WI38 (cell line): Measurements from ENCODE around the gene VIM.

ENCODE experiments used
- H3K4me3 ChIP-seq: 2 replicates; pipeline ENCODE4 v1.5.1; 2011; ENCODE audit warnings: low read depth, mild to moderate bottlenecking, control low read depth, low read length
- TF ChIP-seq, protein P1 (sequence below): IDR thresholded peaks from 2 replicates; pipeline ENCODE4 v1.5.1; 2012; ENCODE audit warnings: low read depth, mild to moderate bottlenecking, control low read depth, low read length

VIM gene

GRCh38 chr10:17200912-17201793 is 26.9 kb upstream of the VIM start, which contains the start of gene TRDMT1:
Gene TRDMT1, minus strand, starts transcription at chr10:17201672. Its CDS starts 38 bp downstream, at chr10:17201634.
- peak within 1 kb of the TSS; percentile 67 for H3K4me3 ChIP-seq
- TF ChIP-seq, protein P1, sequence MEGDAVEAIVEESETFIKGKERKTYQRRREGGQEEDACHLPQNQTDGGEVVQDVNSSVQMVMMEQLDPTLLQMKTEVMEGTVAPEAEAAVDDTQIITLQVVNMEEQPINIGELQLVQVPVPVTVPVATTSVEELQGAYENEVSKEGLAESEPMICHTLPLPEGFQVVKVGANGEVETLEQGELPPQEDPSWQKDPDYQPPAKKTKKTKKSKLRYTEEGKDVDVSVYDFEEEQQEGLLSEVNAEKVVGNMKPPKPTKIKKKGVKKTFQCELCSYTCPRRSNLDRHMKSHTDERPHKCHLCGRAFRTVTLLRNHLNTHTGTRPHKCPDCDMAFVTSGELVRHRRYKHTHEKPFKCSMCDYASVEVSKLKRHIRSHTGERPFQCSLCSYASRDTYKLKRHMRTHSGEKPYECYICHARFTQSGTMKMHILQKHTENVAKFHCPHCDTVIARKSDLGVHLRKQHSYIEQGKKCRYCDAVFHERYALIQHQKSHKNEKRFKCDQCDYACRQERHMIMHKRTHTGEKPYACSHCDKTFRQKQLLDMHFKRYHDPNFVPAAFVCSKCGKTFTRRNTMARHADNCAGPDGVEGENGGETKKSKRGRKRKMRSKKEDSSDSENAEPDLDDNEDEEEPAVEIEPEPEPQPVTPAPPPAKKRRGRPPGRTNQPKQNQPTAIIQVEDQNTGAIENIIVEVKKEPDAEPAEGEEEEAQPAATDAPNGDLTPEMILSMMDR: no peak

GRCh38 chr10:17201794-17202116 is 26.3 kb upstream of the VIM start:
- TF ChIP-seq, protein P1: no peak
- H3K4me3 ChIP-seq: peak overlapping the region; percentile 67

DNA sequence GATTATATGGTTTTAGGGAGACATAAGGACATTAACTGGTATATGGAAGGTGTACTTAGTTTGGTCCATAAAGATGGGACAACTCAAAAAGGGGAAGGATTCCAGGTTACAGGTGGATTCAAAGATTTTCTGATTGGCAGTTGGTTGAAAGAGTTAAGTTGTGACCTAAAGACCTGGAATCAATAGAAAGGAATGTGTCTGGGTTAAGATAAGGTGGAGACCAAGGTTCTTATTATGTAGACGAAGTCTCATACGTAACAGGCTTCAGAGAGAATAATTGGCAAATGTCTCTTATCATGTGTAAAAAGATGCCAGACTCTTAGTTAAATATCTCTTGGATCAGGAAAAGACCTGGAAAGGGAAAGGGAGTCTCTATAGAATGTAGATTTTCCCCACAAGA is 25.5 kb upstream of the VIM start:
- H3K4me3 ChIP-seq: no peak overlapping the region
- TF ChIP-seq, protein P1: no peak

DNA sequence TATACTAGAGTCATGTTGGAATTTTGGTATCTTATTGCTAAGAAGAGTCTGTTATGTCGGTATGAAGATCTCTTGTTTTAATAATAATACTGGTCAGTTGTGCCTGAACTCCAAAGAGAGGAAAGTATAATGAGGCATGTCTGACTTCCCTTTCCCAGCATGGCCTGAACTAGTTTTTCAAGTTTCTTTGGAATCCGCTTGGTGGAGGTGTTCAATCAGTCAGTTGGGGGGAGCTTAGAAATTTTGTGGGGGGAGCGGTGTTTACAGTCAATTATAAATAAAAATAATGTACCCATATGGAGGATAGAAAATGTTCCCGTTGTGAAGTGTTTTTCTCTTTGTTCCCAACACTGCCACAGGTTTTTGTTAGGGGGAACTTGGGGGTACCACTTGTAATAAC is 25.0 kb upstream of the VIM start:
- no peak overlapping the region for H3K4me3 ChIP-seq
- TF ChIP-seq, protein P1: no peak

- no peak overlapping the region for H3K4me3 ChIP-seq
- TF ChIP-seq, protein P1: no peak
Measured at GRCh38 chr10:17203416-17203815, 24.6 kb upstream of the VIM start.

GRCh38 chr10:17206210-17206709 is 21.8 kb upstream of the VIM start:
- no peak overlapping the region for H3K4me3 ChIP-seq
- TF ChIP-seq, protein P1: no peak

DNA sequence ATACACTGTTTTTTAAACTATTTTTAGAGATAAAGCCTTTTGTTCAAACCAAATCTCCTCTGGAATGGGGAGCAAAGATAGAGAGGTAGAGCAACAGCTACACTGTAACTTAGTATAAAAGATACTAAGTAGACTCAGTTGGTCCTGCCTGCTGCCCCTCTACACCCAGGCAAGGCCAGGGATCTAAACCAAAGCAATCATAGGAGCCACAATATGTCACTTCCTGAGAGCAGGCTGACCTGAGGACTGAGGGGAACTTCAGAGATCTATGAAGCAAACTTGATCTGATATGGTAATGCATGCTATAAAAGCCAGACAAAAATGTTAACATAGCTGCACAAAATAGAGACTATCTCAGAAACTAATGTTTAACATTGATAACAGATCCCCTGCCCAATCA is 19.6 kb upstream of the VIM start:
- H3K4me3 ChIP-seq: no peak overlapping the region
- TF ChIP-seq, protein P1: no peak
